IPS DF 6.9 (cell line): ENCODE results near the gene MZT1.

Experiments used
- DNase-seq: peaks from one replicate; pipeline ENCODE4 v3.0.0-alpha.2; 2013; ENCODE audit warnings: low read depth, low spot score
- H3K27ac ChIP-seq: one replicate; pipeline ENCODE4 v1.5.1; 2013; ENCODE audit warnings: low read length, control low read depth
- H3K27me3 ChIP-seq: 2 replicates; pipeline ENCODE4 v1.6.1; 2013; ENCODE audit warnings: mild to moderate bottlenecking, low read length; ENCODE audit not compliant: control insufficient read depth, insufficient read depth
- H3K36me3 ChIP-seq: 2 replicates; pipeline ENCODE4 v1.6.1; 2013; ENCODE audit warnings: low read length; ENCODE audit not compliant: control insufficient read depth, insufficient read depth
- H3K4me1 ChIP-seq: 2 replicates; pipeline ENCODE4 v1.6.1; 2013; ENCODE audit warnings: low read length; ENCODE audit not compliant: control insufficient read depth, insufficient read depth
- H3K4me3 ChIP-seq: 2 replicates; pipeline ENCODE4 v1.5.1; 2013; ENCODE audit warnings: mild to moderate bottlenecking, low read length
- H3K9me3 ChIP-seq: 2 replicates; pipeline ENCODE4 v1.6.1; 2013; ENCODE audit warnings: low read length, inconsistent platforms; ENCODE audit not compliant: control insufficient read depth, insufficient read depth
- WGBS: extraction: QIAGEN DNeasy Blood & Tissue Kit; methylation state at CpG from one replicate; pipeline ENCODE4 v1.1.7; 2013; ENCODE audit warnings: mixed read lengths, missing lambda C conversion rate; ENCODE audit not compliant: insufficient read length, insufficient coverage; 5-methylcytosine and 5-hydroxymethylcytosine counted together

MZT1 gene

DNA sequence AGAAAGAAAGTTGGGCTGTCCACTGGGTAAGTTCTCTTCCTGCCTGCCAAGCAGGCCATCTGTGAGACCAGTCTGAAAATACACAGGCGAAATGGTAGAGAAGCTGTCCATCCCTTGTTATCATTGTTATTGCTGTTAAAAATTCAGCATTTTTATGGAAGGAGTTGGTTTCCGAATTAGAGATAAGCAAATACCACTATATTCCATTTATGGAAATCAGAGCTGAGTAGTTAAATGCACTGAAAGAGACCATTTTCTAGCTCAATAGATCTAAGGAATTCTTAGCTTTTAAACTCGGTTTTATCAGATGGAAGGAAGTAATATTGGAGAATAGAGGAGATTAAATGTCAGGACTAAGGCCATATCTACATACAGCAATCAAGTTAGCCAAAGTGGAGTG, 40.7 kb downstream of the MZT1 start:
- Histone ChIP-seq H3K36me3 (no peaks in the 10 kb centered on the region), H3K9me3 (no peaks in the 10 kb centered on the region), H3K27me3 (no peaks in the 10 kb centered on the region), H3K27ac (no peak overlapping the region), H3K4me3 (no peak overlapping the region), H3K4me1 (no peaks in the 10 kb centered on the region)
- no CpG with 5 or more reads among the region's 3 CpGs for WGBS
- DNase-seq: no peak

DNA sequence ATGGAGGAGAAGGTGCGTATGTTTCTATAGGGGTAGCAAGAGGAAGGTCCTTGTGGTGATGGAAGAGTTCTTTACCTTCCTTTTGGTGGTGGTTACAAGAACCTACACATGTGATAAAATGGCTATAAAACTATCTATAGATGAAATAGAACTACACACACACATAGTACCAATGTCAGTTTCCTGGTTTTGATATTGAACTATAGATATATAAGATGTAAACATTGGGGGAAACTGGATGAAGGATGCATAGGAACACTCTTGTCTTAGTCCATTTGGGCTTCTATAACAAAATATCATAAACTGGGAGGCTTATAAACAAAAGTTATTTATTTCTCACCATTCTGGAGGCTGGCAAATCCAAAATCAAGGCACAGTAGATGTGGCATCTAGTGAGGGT, 47.1 kb downstream of the MZT1 start:
- H3K36me3 ChIP-seq: no peaks in the 10 kb centered on the region
- no peak overlapping the region for H3K27ac ChIP-seq
- no peaks in the 10 kb centered on the region for H3K9me3 ChIP-seq
- H3K4me3 ChIP-seq: no peak overlapping the region
- no peaks in the 10 kb centered on the region for H3K27me3 ChIP-seq
- H3K4me1 ChIP-seq: no peaks in the 10 kb centered on the region
- no CpG with 5 or more reads among the region's 1 CpG for WGBS
- DNase-seq: no peak

DNA sequence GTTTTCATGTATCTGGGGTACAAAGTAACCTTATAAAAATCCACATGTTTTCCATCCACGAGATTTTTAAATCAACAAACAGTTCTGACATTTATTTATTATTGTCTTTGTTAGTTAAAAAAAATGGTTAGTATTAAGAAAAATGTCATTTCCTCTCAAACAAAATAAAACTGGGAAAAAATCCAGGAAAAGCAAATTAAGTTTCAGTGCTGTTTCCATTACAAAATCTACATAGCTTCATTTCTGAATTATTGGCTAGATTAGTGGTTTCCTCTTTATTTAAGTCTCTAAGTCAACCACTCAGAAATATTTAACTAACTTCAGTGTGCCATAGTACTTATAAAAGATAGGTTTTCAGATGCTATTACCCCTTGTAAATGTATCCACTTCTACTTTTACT, 49.1 kb downstream of the MZT1 start:
- Histone ChIP-seq H3K9me3 (no peaks in the 10 kb centered on the region), H3K27ac (no peak overlapping the region), H3K4me1 (no peaks in the 10 kb centered on the region), H3K27me3 (no peaks in the 10 kb centered on the region), H3K4me3 (no peak overlapping the region), H3K36me3 (no peaks in the 10 kb centered on the region)
- WGBS: no CpG with 5 or more reads among the region's 1 CpG
- no peak for DNase-seq

DNA sequence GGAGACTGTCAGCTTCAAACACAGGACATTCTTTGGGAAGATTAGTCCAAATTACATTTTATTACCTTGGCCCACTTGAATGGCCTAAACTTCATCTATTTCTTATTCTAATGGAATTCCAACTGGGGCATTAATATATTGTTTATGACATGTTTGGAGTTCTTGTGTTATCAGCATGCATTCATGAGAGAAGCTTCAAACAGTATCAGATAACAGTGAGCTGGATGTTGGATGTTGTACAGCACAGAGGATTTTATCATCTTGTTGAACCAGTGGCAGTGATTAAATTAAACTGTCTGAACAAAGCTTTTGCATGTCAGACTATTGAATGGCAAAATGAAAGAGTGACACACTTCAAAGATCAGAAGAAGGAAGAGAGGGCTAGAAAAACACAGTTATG, 50.0 kb downstream of the MZT1 start:
- H3K27ac ChIP-seq: no peak overlapping the region
- H3K4me1 ChIP-seq: no peaks in the 10 kb centered on the region
- no peak for DNase-seq
- no peaks in the 10 kb centered on the region for H3K27me3 ChIP-seq
- no peak overlapping the region for H3K4me3 ChIP-seq
- no peaks in the 10 kb centered on the region for H3K9me3 ChIP-seq
- no peaks in the 10 kb centered on the region for H3K36me3 ChIP-seq

DNA sequence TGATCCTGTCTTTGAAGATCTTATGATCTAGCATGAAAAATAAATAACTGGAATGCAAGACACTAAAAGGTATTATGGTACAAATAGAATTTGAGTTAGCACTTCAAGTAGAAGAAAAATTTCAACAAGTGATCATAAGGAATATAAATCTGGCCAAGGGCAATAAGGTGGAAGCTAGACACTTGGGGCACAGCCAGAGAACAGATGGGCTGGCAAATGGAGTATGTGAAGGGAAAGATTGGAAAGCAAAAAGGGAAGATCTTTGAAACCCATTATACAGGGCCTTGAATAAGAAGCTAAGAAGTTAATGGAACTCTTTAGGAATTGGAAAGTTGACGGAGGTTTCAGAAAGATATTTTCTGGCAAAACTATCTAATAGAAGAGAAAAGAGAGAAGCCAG, 61.0 kb downstream of the MZT1 start:
- Histone ChIP-seq H3K9me3 (no peaks in the 10 kb centered on the region), H3K36me3 (no peaks in the 10 kb centered on the region), H3K27me3 (no peaks in the 10 kb centered on the region), H3K4me3 (no peak overlapping the region), H3K27ac (no peak overlapping the region), H3K4me1 (no peaks in the 10 kb centered on the region)
- WGBS: no CpG with 5 or more reads among the region's 1 CpG
- no peak for DNase-seq

DNA sequence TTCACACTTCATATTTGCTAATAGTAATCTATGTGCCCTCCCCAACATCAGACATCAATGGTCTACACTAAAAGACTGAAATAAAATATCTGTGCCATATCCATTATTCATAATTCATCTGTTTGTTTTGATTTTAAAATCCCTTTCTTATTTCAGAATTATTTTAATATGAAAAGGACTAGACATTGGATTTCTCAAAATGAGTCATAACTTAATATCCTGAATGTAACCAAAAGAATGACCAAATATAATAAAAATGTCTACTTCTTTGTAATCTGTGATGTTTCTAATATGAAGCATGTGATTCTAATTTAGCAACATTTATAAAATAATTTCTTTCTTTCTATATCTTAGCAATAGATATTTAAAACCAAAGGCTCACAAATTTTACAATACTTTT, 64.9 kb downstream of the MZT1 start:
- Histone ChIP-seq H3K4me1 (no peaks in the 10 kb centered on the region), H3K27me3 (no peaks in the 10 kb centered on the region), H3K4me3 (no peak overlapping the region), H3K9me3 (no peaks in the 10 kb centered on the region), H3K36me3 (no peaks in the 10 kb centered on the region), H3K27ac (no peak overlapping the region)
- no peak for DNase-seq
